ENCODE measurements around the gene IL17REL. TPM values are rescaled to one million over a fixed set of nuclear protein-coding genes. Genes with fewer than 3 reads are reported as not detected.
"Not testable (repeated sequence)": the region's sequence is repeated elsewhere in the genome, so short reads cannot be mapped to it uniquely, and the experiment has no call there.

The IL17REL gene
- total RNA-seq, 1 experiment from 2014 or later: not detected

DNA sequence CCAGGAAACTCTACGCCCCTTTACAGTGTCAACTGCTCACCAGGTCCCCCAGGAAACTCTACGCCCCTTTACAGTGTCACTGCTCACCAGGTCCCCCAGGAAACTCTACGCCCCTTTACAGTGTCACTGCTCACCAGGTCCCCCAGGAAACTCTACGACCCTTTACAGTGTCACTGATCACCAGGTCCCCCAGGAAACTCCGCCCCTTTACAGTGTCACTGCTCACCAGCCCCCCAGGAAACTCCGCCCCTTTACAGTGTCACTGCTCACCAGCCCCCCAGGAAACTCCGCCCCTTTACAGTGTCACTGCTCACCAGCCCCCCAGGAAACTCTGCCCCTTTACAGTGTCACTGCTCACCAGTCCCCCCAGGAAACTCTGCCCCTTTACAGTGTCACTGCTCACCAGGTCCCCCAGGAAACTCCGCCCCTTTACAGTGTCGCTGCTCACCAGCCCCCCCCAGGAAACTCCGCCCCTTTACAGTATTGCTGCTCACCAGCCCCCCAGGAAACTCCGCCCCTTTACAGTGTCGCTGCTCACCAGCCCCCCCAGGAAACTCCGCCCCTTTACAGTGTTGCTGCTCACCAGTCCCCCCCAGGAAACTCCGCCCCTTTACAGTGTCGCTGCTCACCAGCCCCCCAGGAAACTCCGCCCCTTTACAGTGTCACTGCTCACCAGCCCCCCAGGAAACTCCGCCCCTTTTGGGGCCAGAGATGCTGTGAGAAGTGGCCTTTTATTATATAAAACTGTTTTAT is 67.3 kb downstream of the IL17REL start:
- DNase-seq (ENCODE audit: low read depth): not testable (repeated sequence)

Other genes with a start within 250 kb of the IL17REL start
- gene BRD1, start 184.9 kb downstream of the IL17REL start, total RNA-seq (2014; rRNA removed; shearing (Covaris generic)): 5.0 and 10.2 TPM in 2 replicates
- 3.8 and 7.1 TPM in 2 replicates for gene ZBED4, start 158.9 kb downstream of the IL17REL start, total RNA-seq (2014; rRNA removed; shearing (Covaris generic))
- 11.0 and 26.2 TPM in 2 replicates for gene ALG12, start 94.3 kb downstream of the IL17REL start, total RNA-seq (2014; rRNA removed; shearing (Covaris generic))
- gene CRELD2, start 94.1 kb downstream of the IL17REL start, total RNA-seq (2014; rRNA removed; shearing (Covaris generic)): 70.9 and 83.7 TPM in 2 replicates
- gene PIM3, start 52.0 kb downstream of the IL17REL start, total RNA-seq (2014; rRNA removed; shearing (Covaris generic)): 20.4 and 44.2 TPM in 2 replicates
- gene TTLL8, start 45.5 kb upstream of the IL17REL start, total RNA-seq (2014; rRNA removed; shearing (Covaris generic)): not detected in 2 replicates
- gene MLC1, start 72.7 kb upstream of the IL17REL start, total RNA-seq (2014; rRNA removed; shearing (Covaris generic)): 0.52 TPM in 1 of 2 replicates, not detected in the other
- 0.71 and 1.8 TPM in 2 replicates for gene MOV10L1, start 77.2 kb upstream of the IL17REL start, total RNA-seq (2014; rRNA removed; shearing (Covaris generic))
- 0.54 and 3.3 TPM in 2 replicates for gene PANX2, start 158.0 kb upstream of the IL17REL start, total RNA-seq (2014; rRNA removed; shearing (Covaris generic))
- 9.7 and 15.1 TPM in 2 replicates for gene TRABD, start 173.1 kb upstream of the IL17REL start, total RNA-seq (2014; rRNA removed; shearing (Covaris generic))
- gene SELENOO, start 188.2 kb upstream of the IL17REL start, total RNA-seq (2014; rRNA removed; shearing (Covaris generic)): 12.0 and 21.4 TPM in 2 replicates
- gene TUBGCP6, start 232.3 kb upstream of the IL17REL start, total RNA-seq (2014; rRNA removed; shearing (Covaris generic)): 1.7 and 12.5 TPM in 2 replicates
- 5.4 and 12.3 TPM in 2 replicates for gene HDAC10, start 238.5 kb upstream of the IL17REL start, total RNA-seq (2014; rRNA removed; shearing (Covaris generic))
- 10.1 and 16.9 TPM in 2 replicates for gene MAPK12, start 248.9 kb upstream of the IL17REL start, total RNA-seq (2014; rRNA removed; shearing (Covaris generic))

Measured in M059J (cell line).